Activated CD4-positive, alpha-beta T cell treated with anti-CD3 and anti-CD28 coated beads, Interleukin-2, amount 10 ng/mL, durations not matched to agents 24 days and 14 days (primary cell): ENCODE results near the gene GLB1L. TPM values are rescaled to one million over a fixed set of nuclear protein-coding genes. Genes with fewer than 3 reads are reported as not detected.
"Not testable (repeated sequence)": the region's sequence is repeated elsewhere in the genome, so short reads cannot be mapped to it uniquely, and the experiment has no call there.

Experiments used
- DNase-seq: peaks from one replicate; pipeline ENCODE4 v3.0.0; 2022
- H3K27ac Mint-ChIP-seq: one replicate; pipeline ENCODE4 v1.8.0; 2022; ENCODE audit warnings: mild to moderate bottlenecking, mixed read lengths
- H3K27me3 Mint-ChIP-seq: one replicate; pipeline ENCODE4 v1.8.0; 2022; ENCODE audit warnings: mixed read lengths
- H3K36me3 Mint-ChIP-seq: one replicate; pipeline ENCODE4 v1.8.0; 2022; ENCODE audit warnings: low read depth, mild to moderate bottlenecking, mixed read lengths
- H3K4me1 Mint-ChIP-seq: one replicate; pipeline ENCODE4 v1.8.0; 2021; ENCODE audit warnings: mixed read lengths
- H3K4me3 Mint-ChIP-seq: one replicate; pipeline ENCODE4 v1.8.0; 2022; ENCODE audit warnings: mild to moderate bottlenecking, moderate library complexity, mixed read lengths
- H3K9me3 Mint-ChIP-seq: one replicate; pipeline ENCODE4 v1.8.0; 2021; ENCODE audit warnings: mixed read lengths
- intact Hi-C: fragments of 100-400 bp; cut with micrococcal nuclease; formaldehyde crosslinking; loops from one replicate; pipeline ENCODE4 v1.15.1; 2023
- total RNA-seq: library from RNA; stranded (reverse); gene quantifications from 2 replicates; pipeline ENCODE4 v1.2.3, GENCODE V29; 2022

Gene GLB1L
- total RNA-seq, result 4.6 and 4.9 TPM in 2 replicates

DNA sequence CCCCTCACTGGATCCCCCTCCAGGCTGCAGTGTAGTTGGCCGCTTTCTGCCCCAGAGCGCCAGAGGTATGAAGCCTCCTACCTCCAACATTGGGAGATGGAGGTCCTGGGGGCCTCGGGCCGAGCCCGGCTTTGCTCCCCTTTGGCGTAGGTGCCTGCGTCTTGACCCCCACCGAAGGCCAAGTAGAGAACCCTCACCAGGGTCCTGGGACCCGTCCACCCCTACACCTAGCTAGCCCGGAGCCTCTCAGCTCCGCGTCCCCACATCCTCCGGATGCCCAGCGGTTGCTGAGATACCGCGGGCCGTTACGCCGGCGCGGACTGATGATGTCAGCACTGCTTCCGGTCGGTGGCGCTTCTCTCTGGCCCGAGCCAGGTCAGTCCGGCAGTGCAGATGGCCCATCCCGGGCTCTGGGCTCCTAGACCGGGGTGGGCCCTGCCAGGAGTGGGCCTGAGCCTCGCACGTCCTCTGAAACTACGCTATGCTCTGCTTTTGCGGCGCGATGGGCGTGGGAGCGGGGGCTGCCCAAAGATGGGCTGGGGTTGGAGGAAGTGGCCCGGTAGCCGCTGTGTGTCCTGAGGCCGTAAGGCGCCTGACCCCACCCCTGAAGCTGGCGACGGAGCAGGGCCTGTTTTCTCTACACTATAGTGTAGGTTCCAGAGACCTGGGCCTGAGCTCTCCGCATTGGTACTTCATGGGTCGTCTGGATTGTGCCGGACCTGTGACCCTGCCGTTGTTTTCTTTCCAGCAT is at the start of gene GLB1L, which contains the start of gene STK16:
GLB1L (minus strand) TSS at position 297 of the 751 bp plus-strand sequence. CDS start 1,871 bp downstream, outside the sequence.
STK16 (plus strand) TSS at position 332 of the 751 bp plus-strand sequence. CDS start 521 bp downstream, outside the sequence.
- Mint-ChIP-seq H3K27me3 (no peaks in the 10 kb centered on the region), H3K9me3 (no peaks in the 10 kb centered on the region), H3K36me3 (peaks cover 35% of the 10 kb centered on the region), H3K4me3 (peak within 1 kb of the TSS; percentile 80), H3K27ac (peak within 1 kb of the TSS; percentile 99), H3K4me1 (peaks cover 58% of the 10 kb centered on the region)
- intact Hi-C loops, result loop anchor here (1.0 to 2.0 kb wide), 5 partner anchors 8 to 351 kb away; partner anchors contain the start of genes ANKZF1, ATG9A, STK11IP and TUBA4A
- peak; percentile 98 for DNase-seq

DNA sequence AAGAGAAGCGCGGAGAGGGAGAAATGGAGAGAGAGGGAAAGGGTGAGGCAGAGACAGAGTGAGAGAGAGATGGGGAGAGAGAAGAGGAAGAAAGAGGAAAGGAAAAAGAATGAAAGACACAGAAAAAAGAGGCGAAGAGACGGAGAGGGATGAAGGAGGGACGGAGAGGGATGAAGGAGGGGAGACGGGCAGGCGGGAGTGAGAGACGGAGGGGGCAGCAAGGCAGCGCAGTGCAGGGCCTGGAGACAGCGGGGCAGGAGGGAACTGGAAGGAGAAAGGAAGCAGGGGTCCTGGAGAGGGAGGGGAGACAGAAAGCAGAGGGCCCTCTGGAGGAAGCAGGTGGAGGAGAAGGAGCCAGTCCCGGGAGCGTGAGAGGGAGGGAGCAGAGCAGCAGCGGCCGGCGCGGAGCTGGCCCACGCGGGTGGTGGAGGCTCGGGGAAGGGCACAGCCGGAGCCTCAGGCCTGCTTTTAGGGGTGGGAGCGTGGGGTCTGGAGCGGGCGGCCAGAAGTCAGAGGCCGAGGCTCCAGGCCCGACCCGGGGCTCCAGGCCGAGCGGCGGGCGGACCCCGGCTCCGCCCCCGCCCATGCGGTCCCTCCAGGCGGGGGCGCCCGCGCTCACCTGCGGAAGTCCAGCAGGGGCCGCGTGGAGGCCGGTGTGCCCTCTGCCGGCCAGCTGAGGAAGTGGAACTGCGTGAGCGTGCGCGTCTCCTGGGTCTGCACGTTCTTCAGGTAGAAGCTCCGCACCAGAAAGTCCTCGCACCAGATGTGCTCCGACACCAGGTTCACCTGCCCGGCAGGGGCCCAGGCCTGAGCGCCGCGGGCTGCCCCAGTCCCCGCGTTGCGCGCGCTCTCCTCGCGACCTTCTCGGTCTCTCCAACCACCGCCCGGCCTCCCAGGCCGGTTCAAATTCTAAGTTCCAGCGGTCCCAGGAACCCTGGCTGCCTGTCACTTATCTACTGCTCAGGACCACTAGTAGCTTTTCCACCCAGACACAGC is 49.4 kb upstream of the GLB1L start:
- Mint-ChIP-seq H3K27ac (peak overlapping the region; percentile 97), H3K4me1 (peaks cover 17% of the 10 kb centered on the region), H3K4me3 (peak overlapping the region; percentile 84), H3K9me3 (no peaks in the 10 kb centered on the region), H3K27me3 (peaks cover 6% of the 10 kb centered on the region), H3K36me3 (no peaks in the 10 kb centered on the region)
- intact Hi-C loops, result loop anchor here (1.0 to 2.0 kb wide), 6 partner anchors 15 to 118 kb away; partner anchors contain the start of genes ABCB6, CNPPD1, DNAJB2 and DNPEP
- peak; percentile 97 for DNase-seq

DNA sequence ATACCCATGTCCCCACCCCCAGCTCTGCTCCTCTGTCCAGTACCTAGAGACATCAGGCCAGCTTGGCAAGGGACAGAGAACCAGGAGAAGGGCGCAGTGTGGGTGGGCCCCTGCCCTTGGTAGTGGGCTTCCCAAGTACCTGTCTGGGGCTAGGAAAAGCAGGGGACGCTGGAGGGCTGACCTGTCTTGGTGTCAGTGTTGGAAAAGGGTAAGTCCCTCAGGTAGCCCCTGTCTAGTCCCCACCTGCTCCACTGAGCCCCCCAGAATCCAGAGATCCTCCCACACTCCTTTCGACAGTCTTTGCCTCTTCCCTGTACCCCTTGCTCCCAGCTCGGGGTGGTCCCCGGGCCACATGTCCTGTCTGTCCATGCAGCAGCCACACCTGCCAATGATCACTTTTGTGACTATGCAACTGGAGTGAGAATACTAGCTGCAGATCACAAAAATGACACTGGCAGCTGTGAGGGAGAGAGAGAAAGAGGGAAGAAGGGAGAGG is 48.5 kb upstream of the GLB1L start:
- H3K27ac Mint-ChIP-seq, result peak overlapping the region; percentile 97
- H3K4me1 Mint-ChIP-seq, result peaks cover 13% of the 10 kb centered on the region
- H3K9me3 Mint-ChIP-seq, result no peaks in the 10 kb centered on the region
- H3K36me3 Mint-ChIP-seq, result no peaks in the 10 kb centered on the region
- intact Hi-C loops, result loop anchor here (1.0 to 2.0 kb wide), 5 partner anchors 14 to 117 kb away; partner anchors contain the start of genes ABCB6, CNPPD1, DNAJB2 and DNPEP
- H3K27me3 Mint-ChIP-seq, result peaks cover 1% of the 10 kb centered on the region
- DNase-seq, result no peak
- H3K4me3 Mint-ChIP-seq, result peak overlapping the region; percentile 84

DNA sequence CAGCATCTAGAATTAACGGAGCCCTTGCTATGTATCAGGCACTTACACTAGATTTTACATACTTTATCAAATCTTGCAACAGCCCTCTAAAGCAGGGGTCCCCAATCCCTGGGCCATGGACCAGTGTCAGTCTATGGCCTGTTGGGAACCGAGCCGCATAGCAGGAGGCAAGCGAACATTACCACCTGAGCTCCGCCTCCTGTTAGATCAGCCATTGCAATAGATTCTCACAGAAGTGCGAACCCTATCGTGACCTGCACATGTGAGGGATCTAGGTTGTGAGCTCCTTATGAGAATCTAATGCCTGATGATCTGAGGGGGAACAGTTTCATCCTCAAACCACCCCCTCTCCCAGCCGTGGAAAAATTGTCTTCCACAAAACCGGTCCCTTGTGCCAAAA is 47.4 kb upstream of the GLB1L start:
- Mint-ChIP-seq H3K9me3 (no peaks in the 10 kb centered on the region), H3K4me3 (no peak overlapping the region), H3K36me3 (no peaks in the 10 kb centered on the region), H3K27me3 (no peaks in the 10 kb centered on the region), H3K27ac (no peak overlapping the region), H3K4me1 (peaks cover 12% of the 10 kb centered on the region)
- intact Hi-C loops, result no loop called here
- no peak for DNase-seq

DNA sequence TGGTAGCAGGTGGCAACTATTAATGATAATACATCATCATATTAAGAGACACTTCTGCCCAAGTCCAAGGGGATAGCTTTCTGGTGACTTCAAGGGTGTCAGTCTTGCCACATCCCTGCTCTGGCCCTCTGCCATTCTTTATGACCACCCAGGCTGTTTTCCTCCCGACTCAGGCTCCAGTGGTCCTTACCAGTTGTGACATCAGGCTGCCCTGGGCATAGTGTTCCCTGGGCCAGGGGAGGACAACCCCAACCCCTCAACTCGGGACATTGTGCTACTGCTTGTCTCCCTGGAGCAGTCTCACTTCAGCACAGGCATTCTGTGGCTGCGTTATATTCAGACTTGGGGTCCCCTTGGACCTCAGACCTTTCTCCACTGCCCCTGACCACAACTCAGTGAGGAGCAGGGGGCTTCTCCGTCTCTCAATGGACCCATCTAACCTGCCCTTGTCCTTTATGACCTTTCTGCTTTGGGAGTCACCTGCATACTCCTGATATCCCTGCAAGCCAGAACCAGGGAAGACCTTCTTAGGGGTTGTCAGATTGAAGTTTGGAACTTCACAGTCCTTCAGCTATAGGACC is 46.8 kb upstream of the GLB1L start:
- intact Hi-C loops, result no loop called here
- no peaks in the 10 kb centered on the region for H3K36me3 Mint-ChIP-seq
- DNase-seq, result no peak
- H3K27me3 Mint-ChIP-seq, result no peaks in the 10 kb centered on the region
- no peaks in the 10 kb centered on the region for H3K9me3 Mint-ChIP-seq
- H3K4me3 Mint-ChIP-seq, result no peak overlapping the region
- H3K4me1 Mint-ChIP-seq, result peaks cover 12% of the 10 kb centered on the region
- no peak overlapping the region for H3K27ac Mint-ChIP-seq

DNA sequence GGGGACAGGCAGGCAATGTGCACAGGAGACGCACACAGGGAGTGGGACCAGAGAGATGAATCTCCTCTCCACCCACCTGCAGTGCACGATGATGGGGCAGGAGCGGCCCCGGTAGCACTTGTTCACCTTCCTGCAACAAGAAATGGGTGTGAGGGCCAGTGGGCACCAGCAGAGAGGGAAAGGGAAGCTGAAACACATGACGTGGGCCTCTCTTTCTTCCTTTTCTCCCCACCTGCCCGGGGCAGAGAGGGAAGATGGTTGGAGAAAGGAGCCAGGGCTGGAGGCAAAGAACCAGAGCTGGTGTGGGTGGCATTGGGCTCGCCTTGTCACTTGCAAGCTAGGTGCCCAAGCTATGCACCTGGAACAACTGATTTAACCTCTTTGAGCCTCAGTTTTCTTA is 46.1 kb upstream of the GLB1L start:
- intact Hi-C loops, result no loop called here
- no peaks in the 10 kb centered on the region for H3K36me3 Mint-ChIP-seq
- no peak for DNase-seq

DNA sequence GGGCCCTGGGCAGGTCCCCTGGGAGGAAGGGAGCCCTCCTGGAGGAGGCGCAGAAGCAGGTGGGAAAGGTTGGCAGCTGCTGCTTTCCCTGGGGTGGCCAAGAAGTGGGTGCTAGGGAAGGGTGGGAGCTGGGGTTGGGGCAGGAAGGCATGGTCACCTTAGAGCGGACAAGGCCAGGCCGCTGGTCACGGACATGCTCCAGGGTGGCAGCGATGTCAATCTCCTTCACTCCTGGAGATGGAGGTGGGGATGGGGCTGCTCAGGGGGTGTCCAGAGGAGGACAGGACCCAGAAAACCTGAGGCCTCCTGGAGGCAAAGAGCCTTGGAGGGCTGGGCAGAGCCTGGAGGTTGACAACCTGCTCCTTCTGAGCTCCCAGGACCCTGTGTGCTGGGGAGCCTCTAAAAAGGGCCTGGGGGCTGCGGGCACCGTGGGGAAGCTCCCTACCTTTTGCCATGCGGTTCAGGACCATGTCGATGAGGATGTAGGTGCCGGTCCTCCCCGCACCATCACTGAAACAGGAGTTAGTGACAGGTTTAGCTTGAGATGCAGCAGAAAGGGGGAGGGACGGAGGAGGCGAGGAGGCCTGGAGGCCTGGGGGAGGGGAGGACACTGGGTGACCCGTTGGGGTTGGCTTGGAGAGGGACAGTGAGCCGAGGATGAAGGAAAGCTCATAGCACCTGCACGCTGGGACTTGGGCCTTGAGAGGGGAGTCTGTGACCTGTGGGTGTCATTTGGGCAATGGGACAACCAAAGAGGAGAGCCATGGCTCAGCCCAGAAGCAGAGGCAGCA is 45.3 kb upstream of the GLB1L start:
- intact Hi-C loops, result no loop called here
- no peak overlapping the region for H3K27ac Mint-ChIP-seq

More for the DNA sequence above, 46.1 kb upstream of the GLB1L start:
- H3K4me3 Mint-ChIP-seq, result no peak overlapping the region
- peaks cover 12% of the 10 kb centered on the region for H3K4me1 Mint-ChIP-seq
- no peaks in the 10 kb centered on the region for H3K9me3 Mint-ChIP-seq
- H3K27me3 Mint-ChIP-seq, result no peaks in the 10 kb centered on the region
- no peak overlapping the region for H3K27ac Mint-ChIP-seq

DNA sequence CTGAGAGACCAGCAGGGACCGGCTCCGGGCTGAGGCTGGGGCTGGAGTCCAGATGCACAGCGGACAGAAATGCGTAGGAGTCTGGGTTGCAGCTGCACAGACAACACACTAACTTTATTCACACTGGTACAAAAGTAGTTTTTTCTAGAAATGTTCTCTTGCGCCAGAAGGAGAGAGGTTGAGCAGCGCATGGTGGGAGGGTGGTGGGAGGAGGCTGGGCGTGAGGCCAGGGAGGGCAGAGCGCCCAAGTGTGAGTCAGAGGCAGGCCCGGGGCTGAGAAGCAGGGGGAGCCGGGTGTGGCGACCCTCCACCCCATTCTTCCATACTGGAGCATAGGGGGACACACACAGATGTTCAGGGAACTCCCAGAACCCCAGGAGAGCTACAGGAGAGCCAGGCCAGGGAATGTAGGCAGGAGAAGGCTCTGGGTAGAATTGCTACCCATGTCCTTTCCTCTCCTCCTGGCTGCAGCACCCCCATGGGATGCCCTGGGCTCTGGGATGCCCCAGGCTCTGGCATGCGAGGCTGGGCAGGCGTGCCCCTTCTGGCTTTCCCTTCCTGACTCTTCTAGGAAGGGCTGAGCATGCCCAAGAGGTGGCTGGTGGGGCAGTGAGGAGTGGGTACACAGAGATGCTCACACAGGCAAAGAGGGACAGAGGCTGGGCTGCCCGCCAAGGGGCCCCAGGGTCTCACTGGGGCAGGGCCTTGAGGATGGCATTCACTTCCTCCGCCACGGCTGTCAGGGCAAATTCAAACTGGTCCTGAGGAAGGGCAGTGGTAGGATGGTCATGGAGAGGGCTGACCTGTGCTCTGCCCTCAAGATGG is 44.5 kb upstream of the GLB1L start:
- no peaks in the 10 kb centered on the region for H3K9me3 Mint-ChIP-seq
- H3K36me3 Mint-ChIP-seq, result peaks cover 3% of the 10 kb centered on the region
- H3K27ac Mint-ChIP-seq, result no peak overlapping the region
- H3K4me1 Mint-ChIP-seq, result peaks cover 8% of the 10 kb centered on the region
- no peaks in the 10 kb centered on the region for H3K27me3 Mint-ChIP-seq
- no peak overlapping the region for H3K4me3 Mint-ChIP-seq
- no peak for DNase-seq
- intact Hi-C loops, result no loop called here

More for the DNA sequence above, 45.3 kb upstream of the GLB1L start:
- Mint-ChIP-seq H3K4me3 (no peak overlapping the region), H3K36me3 (no peaks in the 10 kb centered on the region), H3K27me3 (no peaks in the 10 kb centered on the region), H3K9me3 (no peaks in the 10 kb centered on the region), H3K4me1 (peaks cover 11% of the 10 kb centered on the region)
- no peak for DNase-seq

DNA sequence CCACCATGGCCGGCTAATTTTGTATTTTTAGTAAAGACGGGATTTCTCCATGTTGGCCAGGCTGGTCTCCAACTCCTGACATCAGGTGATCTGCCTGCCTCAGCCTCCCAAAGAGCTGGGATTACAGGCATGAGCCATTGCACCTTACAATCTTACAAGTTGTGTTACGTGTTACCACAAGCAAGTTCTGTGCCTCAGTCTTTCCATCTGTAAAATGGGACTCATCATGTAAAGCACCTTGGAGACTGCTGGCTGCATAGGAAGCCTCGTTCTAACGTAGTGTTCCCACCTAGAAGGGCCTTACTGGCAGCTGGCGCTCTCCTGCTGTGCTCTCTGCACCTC is 43.9 kb upstream of the GLB1L start:
- Mint-ChIP-seq H3K27me3 (no peaks in the 10 kb centered on the region), H3K4me1 (peaks cover 5% of the 10 kb centered on the region), H3K36me3 (peaks cover 3% of the 10 kb centered on the region), H3K27ac (no peak overlapping the region), H3K9me3 (no peaks in the 10 kb centered on the region), H3K4me3 (no peak overlapping the region)
- intact Hi-C loops, result no loop called here
- DNase-seq, result no peak

DNA sequence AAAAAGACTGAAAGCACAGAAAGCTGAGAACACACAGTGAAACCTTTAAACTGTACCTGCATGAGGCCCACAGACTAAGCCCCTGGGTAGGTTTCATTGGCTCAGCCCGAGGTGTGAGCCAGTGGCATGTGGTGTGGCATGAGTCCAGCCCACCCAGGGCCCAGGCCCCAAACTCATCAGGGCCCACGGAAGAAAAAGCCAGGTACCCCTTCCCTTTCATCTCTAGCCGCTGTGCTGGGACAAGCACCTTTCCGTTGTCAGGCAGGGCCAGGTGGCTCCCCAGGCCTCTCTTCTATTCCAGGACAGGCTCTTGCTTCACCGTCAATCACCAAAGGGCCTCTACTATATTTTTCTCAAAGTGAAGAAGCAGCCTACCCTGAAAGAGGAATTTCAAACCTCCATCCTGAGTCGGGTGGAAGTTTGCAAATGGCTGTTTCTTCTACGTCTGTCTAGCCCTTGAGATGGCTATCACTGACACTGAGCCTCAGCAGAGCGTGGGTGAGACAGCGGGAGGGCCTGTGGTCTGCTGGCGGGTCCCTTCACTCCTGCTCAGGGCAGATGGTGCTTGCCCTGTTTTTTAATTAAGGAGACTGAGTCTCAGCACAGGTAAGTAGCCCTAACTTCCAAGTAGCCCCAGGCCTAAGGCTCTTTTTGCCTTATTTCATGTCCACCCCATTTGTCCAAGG is 42.5 kb upstream of the GLB1L start:
- H3K27me3 Mint-ChIP-seq, result no peaks in the 10 kb centered on the region
- no peak overlapping the region for H3K4me3 Mint-ChIP-seq
- intact Hi-C loops, result no loop called here
- H3K9me3 Mint-ChIP-seq, result no peaks in the 10 kb centered on the region
- H3K27ac Mint-ChIP-seq, result no peak overlapping the region
- H3K4me1 Mint-ChIP-seq, result peaks cover 7% of the 10 kb centered on the region
- DNase-seq, result no peak
- H3K36me3 Mint-ChIP-seq, result peaks cover 14% of the 10 kb centered on the region

DNA sequence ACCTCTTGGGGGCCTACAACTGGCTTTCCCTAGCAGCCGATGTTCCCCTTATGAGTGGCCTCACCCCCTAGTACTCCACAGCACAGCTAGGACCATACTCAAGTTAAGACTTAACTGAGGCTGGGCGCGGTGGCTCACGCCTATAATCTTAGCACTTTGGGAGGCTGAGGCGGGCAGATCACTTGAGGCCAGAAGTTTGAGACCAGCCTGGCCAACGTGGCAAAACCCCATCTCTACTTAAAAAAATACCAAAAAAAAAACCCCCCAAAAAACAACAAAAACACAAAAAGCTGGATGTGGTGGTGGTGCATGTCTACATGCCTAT is 41.8 kb upstream of the GLB1L start:
- DNase-seq, intact Hi-C loops, H3K4me3 Mint-ChIP-seq, H3K27me3 Mint-ChIP-seq, H3K27ac Mint-ChIP-seq, H3K9me3 Mint-ChIP-seq: not testable (repeated sequence)
- Mint-ChIP-seq H3K4me1 (peaks cover 11% of the 10 kb centered on the region), H3K36me3 (peaks cover 19% of the 10 kb centered on the region)
